ENCODE data around the gene KCNK16.

The KCNK16 gene

DNA sequence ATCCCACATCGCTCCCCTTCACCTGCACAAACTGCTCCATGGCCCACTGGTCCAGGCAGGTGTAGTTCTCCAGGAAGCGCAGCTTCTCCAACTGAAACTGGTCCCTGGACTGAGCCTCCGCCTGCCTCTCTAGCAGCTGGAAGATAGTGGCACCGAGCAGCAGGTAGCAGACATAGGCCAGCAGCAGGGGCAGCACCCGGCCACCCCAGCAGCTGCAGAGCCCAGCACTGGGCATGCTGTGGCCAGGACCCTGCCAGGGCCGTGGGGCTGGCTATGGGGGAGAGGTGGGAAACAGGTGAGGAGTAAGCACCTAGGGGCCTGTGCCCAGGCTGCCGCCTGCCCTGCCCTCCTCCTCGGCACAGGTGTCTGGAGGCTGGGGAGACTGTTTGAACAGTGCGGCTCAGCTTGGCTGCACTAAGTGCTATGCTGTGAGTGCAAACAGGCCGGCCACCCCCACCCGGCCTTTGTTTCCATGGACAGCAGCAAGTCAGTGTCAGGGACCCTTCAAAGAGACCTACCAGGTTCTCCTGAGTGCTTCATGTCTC is at the start of gene KCNK16:
TSS of gene KCNK16 (minus strand) at position 397 of the 545 bp plus-strand sequence. CDS start at position 235, 162 bp downstream.
- no peak for DNase-seq (ENCODE audit: low read depth in 2 of 2)

- no peak for DNase-seq (ENCODE audit: low read depth in 2 of 2)
Observed at GRCh38 chr6:39370390-39370789, 47.9 kb upstream of the KCNK16 start.

DNA sequence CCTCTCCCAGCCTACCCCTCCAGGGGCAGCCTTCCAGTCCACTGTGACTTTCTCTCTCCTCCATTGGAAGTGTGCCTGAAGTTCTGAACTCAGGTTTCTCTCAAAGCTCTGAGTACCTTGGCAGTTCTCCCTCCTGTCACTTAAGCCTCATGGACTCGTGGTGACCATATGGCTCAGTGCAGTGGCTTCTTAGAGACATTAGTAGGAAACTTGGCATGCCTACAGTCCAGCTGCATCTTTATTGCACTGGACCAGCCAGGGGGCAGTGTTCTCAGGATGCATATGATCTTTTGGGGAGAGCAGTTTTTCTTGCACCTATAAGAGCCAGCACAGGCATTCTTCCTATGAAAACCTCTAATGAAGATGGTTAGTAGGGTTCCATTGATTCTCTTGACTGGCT is 47.5 kb upstream of the KCNK16 start:
- no peak for DNase-seq (ENCODE audit: low read depth in 2 of 2)

DNA sequence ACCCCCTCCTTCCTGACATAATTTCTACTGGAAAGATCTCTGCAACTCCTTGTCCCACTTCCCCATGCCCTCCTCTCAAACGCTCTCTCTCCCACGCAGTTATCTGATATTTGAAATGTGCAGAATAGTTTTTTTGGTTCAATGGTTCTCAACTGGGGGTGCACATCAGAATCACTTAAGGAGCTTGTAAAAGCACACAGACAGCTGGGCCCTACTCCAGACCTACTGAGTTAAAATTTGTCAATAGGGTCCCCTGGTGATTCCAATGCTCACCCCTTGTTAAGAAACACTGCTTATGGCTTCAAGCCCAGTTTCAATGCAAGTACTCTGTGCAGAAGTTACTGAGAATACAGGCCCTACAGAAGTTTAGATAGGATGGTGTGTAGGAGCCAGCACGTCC is 45.2 kb upstream of the KCNK16 start:
- DNase-seq (ENCODE audit: low read depth in 2 of 2) = no peak

GRCh38 chr6:39366931-39367618 is 44.6 kb upstream of the KCNK16 start:
- DNase-seq (ENCODE audit: low read depth in 2 of 2) = no peak

DNA sequence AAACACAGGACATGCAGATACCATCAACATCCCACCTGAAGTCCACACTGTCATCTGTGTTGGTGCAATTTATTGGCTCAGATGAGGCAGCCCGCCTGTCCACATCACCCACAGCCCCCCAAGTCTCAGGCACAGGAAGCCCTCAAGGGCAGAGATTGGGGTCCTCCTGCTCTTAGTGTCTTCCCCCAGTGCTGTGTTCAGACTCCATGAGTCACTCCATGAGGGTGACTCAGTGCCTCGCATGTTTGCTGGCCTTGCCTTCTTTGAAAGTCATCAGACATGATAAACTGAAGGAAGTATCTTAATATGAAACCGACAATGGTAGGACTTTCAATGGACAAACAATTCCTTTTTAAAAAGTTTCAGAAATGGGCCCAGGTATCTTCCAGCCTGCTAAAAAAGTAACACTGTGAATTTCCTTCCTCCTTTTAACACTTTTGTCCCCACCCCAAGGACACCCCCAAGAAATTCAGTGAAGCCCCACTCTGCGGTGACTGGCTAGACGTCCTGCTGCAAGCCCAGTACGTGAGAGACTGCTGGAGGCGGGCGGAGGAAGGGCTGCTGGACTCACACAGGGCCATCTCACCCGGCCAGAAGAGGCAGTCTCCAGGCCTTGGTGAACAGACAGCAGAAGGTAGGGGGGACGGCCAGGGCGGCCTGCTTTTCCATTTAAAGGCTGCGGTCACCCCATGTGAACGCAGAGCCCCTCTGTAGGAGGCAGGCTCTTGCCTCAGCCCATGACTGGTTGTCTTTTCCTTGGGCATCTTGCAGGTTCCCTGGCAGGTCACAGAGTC is 43.0 kb upstream of the KCNK16 start:
- DNase-seq (ENCODE audit: low read depth in 2 of 2) = no peak

DNA sequence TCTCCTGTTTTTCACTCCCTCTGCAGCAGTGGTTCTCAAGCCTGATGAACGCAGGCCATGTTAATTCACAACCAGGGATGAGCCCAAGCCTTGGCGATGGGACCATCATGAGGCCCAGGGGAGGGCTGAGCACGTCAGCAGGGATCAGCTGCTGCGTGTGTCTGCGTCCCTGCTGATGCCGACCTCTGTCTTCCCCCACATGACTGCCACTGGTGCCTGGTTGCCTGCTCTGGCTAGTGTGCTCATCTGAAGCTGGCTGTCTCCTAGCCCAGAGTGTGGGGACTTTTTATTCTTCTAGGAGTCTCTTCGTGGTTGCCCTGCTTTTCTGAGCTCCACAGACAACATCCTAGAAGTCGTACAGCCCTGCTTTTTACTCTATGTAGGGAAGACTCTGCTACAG is 40.8 kb upstream of the KCNK16 start:
- no peak for DNase-seq (ENCODE audit: low read depth in 2 of 2)

DNA sequence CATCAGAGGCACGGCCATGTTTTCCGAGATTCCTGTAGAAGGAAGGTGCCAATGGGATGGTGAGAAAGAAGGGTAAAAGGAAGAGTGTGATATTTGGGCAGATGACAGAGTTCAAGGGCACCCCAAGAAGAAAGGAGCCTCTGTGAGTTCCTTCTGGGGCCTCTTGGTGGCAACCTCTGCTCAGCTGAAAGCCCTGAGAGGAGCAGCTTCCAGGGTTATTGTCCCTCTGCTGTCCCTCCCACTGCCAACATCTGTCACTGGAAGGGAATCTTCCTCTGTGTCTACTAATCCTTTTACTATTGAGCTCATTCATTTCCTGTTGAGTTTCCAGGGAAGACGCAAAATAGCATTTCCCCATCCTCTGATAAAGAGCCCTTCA is 40.0 kb upstream of the KCNK16 start:
- DNase-seq (ENCODE audit: low read depth in 2 of 2) = no peak

GRCh38 chr6:39361657-39362486 is 39.4 kb upstream of the KCNK16 start:
- DNase-seq (ENCODE audit: low read depth in 2 of 2) = no peak

GRCh38 chr6:39360378-39360777 is 37.9 kb upstream of the KCNK16 start:
- DNase-seq (ENCODE audit: low read depth in 2 of 2) = no peak

DNA sequence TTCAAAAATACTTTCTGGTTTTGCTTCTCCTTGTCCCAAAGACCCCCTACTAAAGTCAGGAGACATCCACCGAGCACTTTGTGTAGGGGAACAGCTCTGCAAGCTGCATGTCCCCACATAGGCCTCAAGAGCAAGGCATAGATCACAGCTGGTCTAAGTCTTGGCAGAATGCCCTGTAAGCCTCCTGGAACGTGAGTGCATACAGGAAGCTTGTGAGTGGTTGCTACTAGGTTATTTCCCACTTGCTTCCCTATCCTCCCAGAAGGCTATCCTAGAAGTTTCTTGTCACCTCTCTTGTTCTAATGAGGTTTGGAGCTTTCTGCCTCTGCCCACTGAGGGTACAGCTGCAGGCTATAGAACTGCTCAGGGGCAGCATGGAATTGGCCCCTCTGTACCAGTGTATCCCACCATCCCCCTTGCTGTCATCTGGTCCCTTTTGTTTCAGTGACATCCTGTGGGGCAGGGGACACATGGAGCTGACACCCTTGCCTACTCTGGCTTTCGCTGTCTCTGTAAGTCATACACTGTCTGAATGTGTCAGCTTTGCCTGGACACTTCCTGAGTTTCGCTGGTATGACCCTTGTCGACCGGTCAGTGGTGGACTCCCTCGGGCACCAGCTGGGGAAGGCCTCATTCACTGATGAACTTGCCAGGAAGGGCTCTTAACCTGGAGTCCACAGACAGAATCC is 35.6 kb upstream of the KCNK16 start:
- DNase-seq (ENCODE audit: low read depth in 2 of 2) = no peak

DNA sequence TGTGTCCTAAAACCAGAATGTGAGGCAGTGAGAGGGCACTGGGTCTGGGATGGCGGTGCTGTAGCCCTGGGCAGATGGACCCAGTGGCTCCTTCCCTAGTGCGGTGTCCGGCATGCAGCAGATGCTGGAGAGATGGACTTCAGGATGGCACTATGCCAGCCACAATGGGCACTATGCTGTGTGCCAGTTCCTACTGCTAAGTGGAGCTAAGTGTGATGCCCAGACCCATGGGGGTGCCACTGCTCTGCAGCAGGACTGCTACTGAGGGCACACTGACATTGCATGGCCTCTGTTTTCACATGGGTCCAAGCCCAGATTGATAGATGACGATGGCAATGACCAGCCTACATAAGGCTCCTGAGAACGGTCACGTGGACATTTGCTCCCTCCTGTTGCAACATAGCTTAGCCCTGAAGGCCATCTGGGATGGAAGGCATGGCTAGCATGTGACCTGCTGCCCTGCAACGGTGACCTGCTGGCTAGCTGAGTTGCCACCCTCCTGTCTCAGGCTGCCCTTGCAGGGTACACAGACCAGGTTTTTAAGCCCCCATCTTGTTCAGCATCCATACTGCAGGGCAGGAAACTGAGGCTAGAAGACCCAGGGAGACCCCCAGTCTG is 31.3 kb upstream of the KCNK16 start:
- DNase-seq (ENCODE audit: low read depth in 2 of 2) = no peak

GRCh38 chr6:39350723-39351505 is 28.4 kb upstream of the KCNK16 start:
- DNase-seq (ENCODE audit: low read depth in 2 of 2) = no peak

DNA sequence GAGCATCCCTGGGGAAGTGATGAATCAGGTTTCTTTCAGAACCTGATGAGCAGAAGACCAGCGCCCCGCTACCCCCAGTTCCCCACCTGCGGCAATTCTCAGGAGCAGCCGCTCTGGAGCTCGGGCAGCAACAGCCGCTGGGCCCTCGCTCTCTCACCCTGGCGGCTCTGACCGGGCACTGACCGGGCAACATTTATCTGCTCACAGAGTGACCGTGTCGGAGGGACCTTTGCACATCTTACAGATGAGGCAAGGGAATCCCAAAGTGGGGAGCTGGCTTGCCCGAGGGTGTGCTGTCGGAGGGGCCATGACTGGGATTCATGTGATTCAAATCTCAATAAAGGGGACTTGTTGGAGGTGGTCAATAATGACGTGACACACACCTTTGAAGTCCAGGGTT is 26.2 kb upstream of the KCNK16 start:
- DNase-seq (ENCODE audit: low read depth in 2 of 2) = no peak

DNA sequence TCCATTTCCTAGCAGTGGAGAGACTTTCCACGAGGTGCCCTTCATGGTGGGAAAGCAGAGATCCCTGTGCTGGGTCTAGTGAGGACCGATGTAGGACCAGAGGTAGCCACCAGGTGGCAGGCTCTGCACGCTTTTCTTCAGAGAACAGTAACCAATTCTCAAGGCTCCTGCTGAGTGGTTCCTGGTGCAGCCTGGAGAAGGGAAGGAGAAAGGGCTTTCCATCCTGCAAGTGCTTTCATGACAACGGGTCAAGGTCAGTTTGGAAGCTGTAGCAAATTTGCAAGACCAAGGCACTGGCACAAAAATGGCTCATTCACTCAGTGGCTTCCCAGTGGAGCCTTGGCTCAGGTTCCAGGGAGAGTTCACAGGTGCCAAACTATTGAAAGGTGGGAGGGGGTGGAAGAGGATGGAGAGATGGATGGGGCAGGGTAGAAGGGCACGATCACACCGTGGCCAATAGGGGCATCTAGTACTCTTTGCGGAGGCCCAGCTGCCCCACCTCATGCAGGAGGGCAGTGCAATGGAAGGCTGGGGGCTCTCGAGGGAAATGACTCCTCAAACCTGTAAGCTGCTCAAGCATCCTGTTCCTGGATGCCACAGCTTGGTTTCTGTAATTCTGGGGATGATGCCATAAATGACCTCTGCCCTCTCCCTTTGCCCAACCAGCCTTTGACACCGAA is 25.5 kb upstream of the KCNK16 start:
- peak; percentile 12 to 19 for DNase-seq (ENCODE audit: low read depth in 2 of 2)

GRCh38 chr6:39347206-39347605 is 24.7 kb upstream of the KCNK16 start:
- no peak for DNase-seq (ENCODE audit: low read depth in 2 of 2)

DNA sequence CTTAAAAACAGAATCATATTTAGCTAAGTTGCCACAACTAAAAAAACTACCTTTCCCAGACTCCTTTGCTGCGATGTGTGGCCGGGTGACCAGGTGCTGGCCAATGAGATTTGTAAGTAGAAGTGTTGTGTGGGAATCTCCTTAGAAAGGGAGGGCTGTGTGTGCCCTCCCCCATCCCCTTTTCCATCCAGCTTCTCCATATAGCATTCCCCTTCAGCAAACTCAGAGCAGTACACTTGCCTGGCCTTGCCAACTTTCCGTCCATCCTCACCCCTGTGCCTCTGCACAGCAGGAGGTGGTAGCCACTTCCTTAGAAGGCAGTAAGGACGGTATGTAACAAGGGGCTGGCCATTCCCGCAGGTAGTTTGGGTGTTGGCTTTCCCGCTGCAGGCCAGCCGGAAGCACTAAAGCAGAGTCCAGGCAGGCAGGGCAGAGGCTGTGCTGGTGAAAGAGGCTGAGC is 22.3 kb upstream of the KCNK16 start:
- no peak for DNase-seq (ENCODE audit: low read depth in 2 of 2)

- no peak for DNase-seq (ENCODE audit: low read depth in 2 of 2)
Observed at GRCh38 chr6:39343396-39343870, 20.9 kb upstream of the KCNK16 start.

DNA sequence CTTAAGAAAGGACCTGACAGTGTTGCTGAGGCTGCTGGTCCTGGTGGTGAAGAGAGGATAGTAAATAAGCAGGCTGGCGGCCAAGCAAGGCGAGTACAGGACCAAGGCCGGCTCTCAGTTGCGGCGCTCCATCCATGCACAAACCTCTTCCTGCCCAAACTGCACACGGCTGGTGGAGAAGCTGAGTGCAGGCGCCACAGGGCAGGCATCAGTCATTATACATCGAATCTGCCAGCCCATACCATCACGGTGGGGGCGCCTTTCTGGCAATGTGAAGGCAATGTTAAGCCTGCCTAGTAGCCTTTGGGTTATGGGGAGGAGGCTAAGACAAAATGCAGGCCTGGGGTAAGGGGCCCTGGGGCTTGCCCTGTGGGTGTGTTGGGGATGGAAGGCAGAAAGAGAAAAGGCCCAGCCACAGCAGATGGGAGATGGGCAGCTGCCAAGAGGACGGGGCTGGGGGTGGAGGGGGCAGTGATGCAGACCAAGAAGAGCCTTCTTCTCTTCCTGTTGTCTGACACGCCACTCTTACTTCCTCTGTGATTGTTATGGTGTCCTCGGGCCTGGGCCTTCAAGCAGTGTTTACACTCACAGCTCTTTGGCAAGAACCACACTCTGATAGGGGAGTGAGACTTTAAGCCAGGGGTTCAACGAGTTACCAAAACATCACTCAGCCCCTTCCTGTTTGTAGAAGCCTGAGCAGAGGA is 20.3 kb upstream of the KCNK16 start:
- no peak for DNase-seq (ENCODE audit: low read depth in 2 of 2)

All from stimulated activated CD8-positive, alpha-beta memory T cell treated with anti-CD3 and anti-CD28 coated beads, Interleukin-7, amount 100 ng/mL, for 4 hours (primary cell).